Common myeloid progenitor, CD34-positive (primary cell): ENCODE data around the gene TEDDM1. TPM values are rescaled to one million over a fixed set of nuclear protein-coding genes. Genes with fewer than 3 reads are reported as not detected.
"Not testable (repeated sequence)": the region's sequence is repeated elsewhere in the genome, so short reads cannot be mapped to it uniquely, and the experiment has no call there.

Experiments used
- CTCF ChIA-PET: fragments of 350-600 bp; sonication (Branson Sonifier 250); formaldehyde crosslinking; loops from one replicate; lab custom pipeline; 2021; ENCODE audit warnings: antibody characterized with exemption; lab: Charles Lee
- POLR2A ChIA-PET: fragments of 350-600 bp; sonication (Branson Sonifier 250); formaldehyde crosslinking; loops from one replicate; lab custom pipeline; 2021; ENCODE audit warnings: antibody characterized with exemption; lab: Charles Lee
- DNase-seq, 3 donors: peaks; one replicate each; pipeline versions ENCODE4 v3.0.0 to v3.0.0-alpha.2; 2013
- H3K27ac ChIP-seq, 2 experiments: 1 replicate in 1 of 2; 2 replicates in 1 of 2; pipeline ENCODE4 v1.7.0; 2013; ENCODE audit warnings: inconsistent platforms in 2 of 2, low read length in 2 of 2, mild to moderate bottlenecking in 2 of 2, low read depth in 1 of 2, moderate library complexity in 1 of 2; ENCODE audit not compliant: severe bottlenecking in 2 of 2, insufficient read depth in 1 of 2, poor library complexity in 1 of 2
- H3K27me3 ChIP-seq, 5 experiments: replicated peaks in 2 of 5; 1 replicate in 3 of 5; 2 replicates in 2 of 5; pipeline versions ENCODE4 v1.6.1 to v1.7.0; 2013; ENCODE audit warnings: low read length in 4 of 5, mild to moderate bottlenecking in 2 of 5, moderate library complexity in 2 of 5, inconsistent platforms in 1 of 5; ENCODE audit not compliant: insufficient read depth in 5 of 5, control insufficient read depth in 4 of 5
- H3K36me3 ChIP-seq, 4 experiments: 1 replicate in 2 of 4; 2 replicates in 2 of 4; pipeline versions ENCODE4 v1.6.1 to v1.7.0; 2013; ENCODE audit warnings: low read length in 3 of 4, control low read depth in 1 of 4, mild to moderate bottlenecking in 1 of 4; ENCODE audit not compliant: control insufficient read depth in 4 of 4, insufficient read depth in 4 of 4
- H3K4me1 ChIP-seq, 4 experiments: 1 replicate in 3 of 4; 2 replicates in 1 of 4; pipeline versions ENCODE4 v1.6.1 to v1.7.1; 2013; ENCODE audit warnings: low read length in 3 of 4, mild to moderate bottlenecking in 3 of 4, control low read depth in 1 of 4, inconsistent platforms in 1 of 4, moderate library complexity in 1 of 4; ENCODE audit not compliant: control insufficient read depth in 4 of 4, insufficient read depth in 4 of 4; ENCODE audit errors: control extremely low read depth in 1 of 4
- H3K4me3 ChIP-seq, 7 experiments: 1 replicate in 4 of 7; 2 replicates in 3 of 7; pipeline versions ENCODE4 v1.5.1 to v1.7.0; 2013; ENCODE audit warnings: mild to moderate bottlenecking in 7 of 7, low read length in 6 of 7, moderate library complexity in 6 of 7, inconsistent platforms in 2 of 7, low read depth in 2 of 7, control low read depth in 1 of 7; ENCODE audit not compliant: insufficient read depth in 4 of 7, control insufficient read depth in 1 of 7; ENCODE audit errors: extremely low read depth in 1 of 7
- H3K9me3 ChIP-seq, 5 experiments: 1 replicate in 4 of 5; 2 replicates in 1 of 5; pipeline versions ENCODE4 v1.6.1 to v1.7.1; 2013; ENCODE audit warnings: low read length in 4 of 5, mild to moderate bottlenecking in 2 of 5, inconsistent platforms in 1 of 5, low read depth in 1 of 5, moderate library complexity in 1 of 5; ENCODE audit not compliant: control insufficient read depth in 4 of 5, insufficient read depth in 2 of 5; ENCODE audit errors: control extremely low read depth in 1 of 5
- WGBS: methylation state at CpG from one replicate; pipeline ENCODE4 v1.1.5; 2013; ENCODE audit not compliant: insufficient coverage; 5-methylcytosine and 5-hydroxymethylcytosine counted together
- polyA plus RNA-seq: library from polyadenylated mRNA; unstranded; fragments of 120-200 nt; gene quantifications from one replicate; pipeline ENCODE4 v1.2.1, GENCODE V29; 2013

TEDDM1 gene, protein sequence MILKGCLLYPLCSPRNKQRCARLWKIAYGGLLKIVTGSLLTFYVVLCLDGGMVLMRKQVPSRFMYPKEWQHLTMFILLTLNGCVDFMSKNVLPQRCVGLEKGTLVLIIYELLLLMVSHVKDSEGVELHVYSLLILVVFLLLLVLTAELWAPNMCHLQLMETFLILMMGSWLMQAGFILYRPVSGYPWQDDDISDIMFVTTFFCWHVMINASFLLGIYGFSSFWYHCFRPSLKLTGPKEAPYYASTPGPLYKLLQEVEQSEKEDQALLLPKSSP
- 0.11 TPM for polyA plus RNA-seq

- 100% methylated on average over 1 of the region's 4 CpGs for WGBS
- Histone ChIP-seq H3K36me3 (no peaks in the 10 kb centered on the region), H3K4me3 (no peak within 1 kb of the TSS), H3K9me3 (peaks cover 0 to 6% (median 3%) of the 10 kb centered on the region in 5 experiments), H3K4me1 (peaks cover 0 to 15% (median 5%) of the 10 kb centered on the region in 4 experiments), H3K27me3 (peaks cover 0 to 1% (median 0%) of the 10 kb centered on the region in 5 experiments), H3K27ac (no peak within 1 kb of the TSS)
- ChIA-PET POLR2A (no interaction called here), CTCF (interaction anchor here (0.7 to 12.4 kb wide), 5 partner anchors 24 to 315 kb away, joined by 3 to 236 read pairs (median 4); no protein-coding TSS in a partner anchor)
- no peak for DNase-seq
These were observed at the start of gene TEDDM1 for GRCh38 chr1:182400567-182400966. TSS of gene TEDDM1 (minus strand) at chr1:182400667. CDS start at chr1:182400485, 182 bp downstream.

DNA sequence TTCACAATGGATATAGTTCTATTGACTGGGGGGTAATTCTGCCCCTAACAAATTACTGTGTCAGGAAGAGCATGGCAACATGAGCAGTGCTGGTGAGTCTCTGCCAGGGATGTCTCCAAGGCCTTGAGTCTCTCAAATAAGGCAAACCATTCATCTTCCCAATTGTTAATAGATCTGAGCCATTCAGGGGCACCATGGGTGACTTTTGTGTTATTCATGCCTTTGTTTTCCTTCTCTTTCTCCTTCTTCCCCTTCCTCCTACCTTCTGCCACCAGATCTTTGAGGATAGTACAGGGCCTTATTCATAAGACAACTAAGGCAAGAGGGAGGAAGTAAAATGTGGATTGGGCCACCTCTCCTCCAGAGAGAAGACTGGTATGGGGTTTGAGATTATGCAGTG is 49.6 kb upstream of the TEDDM1 start, which contains the start of gene RGSL1:
TSS of gene RGSL1 (plus strand) at position 60 of the 400 bp plus-strand sequence. CDS start at position 80, 20 bp downstream.
- H3K9me3 ChIP-seq: peaks cover 0 to 2% (median 0%) of the 10 kb centered on the region in 5 experiments
- no peaks in the 10 kb centered on the region for H3K4me1 ChIP-seq
- no peak within 1 kb of the TSS for H3K4me3 ChIP-seq
- no peaks in the 10 kb centered on the region for H3K36me3 ChIP-seq
- H3K27ac ChIP-seq: no peak within 1 kb of the TSS
- CTCF ChIA-PET: interaction anchor here (1.2 kb wide), 1 partner anchor 335 kb away, joined by 3 read pairs; no protein-coding TSS in a partner anchor
- POLR2A ChIA-PET: no interaction called here
- no peak for DNase-seq
- H3K27me3 ChIP-seq: peaks cover 0 to 3% (median 0%) of the 10 kb centered on the region in 5 experiments

- H3K36me3 ChIP-seq: no peaks in the 10 kb centered on the region
- DNase-seq: no peak
- H3K4me3 ChIP-seq: no peak overlapping the region
- POLR2A ChIA-PET: no interaction called here
- CTCF ChIA-PET: interaction anchor here (0.8 to 0.9 kb wide), 2 partner anchors 38 to 365 kb away, joined by 3 read pairs; no protein-coding TSS in a partner anchor
- no peaks in the 10 kb centered on the region for H3K4me1 ChIP-seq
- WGBS: 100% methylated on average over 1 of the region's 1 CpG
- peaks cover 0 to 3% (median 0%) of the 10 kb centered on the region in 5 experiments for H3K27me3 ChIP-seq
- peaks cover 0 to 2% (median 0%) of the 10 kb centered on the region in 5 experiments for H3K9me3 ChIP-seq
- no peak overlapping the region for H3K27ac ChIP-seq
These were observed 47.2 kb upstream of the TEDDM1 start for GRCh38 chr1:182447660-182448059.

- POLR2A ChIA-PET, DNase-seq, H3K27me3 ChIP-seq, H3K4me1 ChIP-seq, CTCF ChIA-PET, H3K27ac ChIP-seq, H3K4me3 ChIP-seq, H3K36me3 ChIP-seq, H3K9me3 ChIP-seq: not testable (repeated sequence)
- 84% methylated on average over 2 of the region's 2 CpGs for WGBS
These were observed 46.7 kb upstream of the TEDDM1 start for GRCh38 chr1:182447124-182447523.

GRCh38 chr1:182446033-182446669 is 45.7 kb upstream of the TEDDM1 start:
- Histone ChIP-seq H3K36me3 (no peaks in the 10 kb centered on the region), H3K9me3 (peaks cover 0 to 2% (median 0%) of the 10 kb centered on the region in 5 experiments), H3K4me3 (no peak overlapping the region), H3K27me3 (no peaks in the 10 kb centered on the region), H3K4me1 (no peaks in the 10 kb centered on the region), H3K27ac (no peak overlapping the region)
- ChIA-PET CTCF (no interaction called here), POLR2A (no interaction called here)
- 0% methylated on average over 1 of the region's 3 CpGs for WGBS
- peak; percentile 44 to 66 (median 63) for DNase-seq

DNA sequence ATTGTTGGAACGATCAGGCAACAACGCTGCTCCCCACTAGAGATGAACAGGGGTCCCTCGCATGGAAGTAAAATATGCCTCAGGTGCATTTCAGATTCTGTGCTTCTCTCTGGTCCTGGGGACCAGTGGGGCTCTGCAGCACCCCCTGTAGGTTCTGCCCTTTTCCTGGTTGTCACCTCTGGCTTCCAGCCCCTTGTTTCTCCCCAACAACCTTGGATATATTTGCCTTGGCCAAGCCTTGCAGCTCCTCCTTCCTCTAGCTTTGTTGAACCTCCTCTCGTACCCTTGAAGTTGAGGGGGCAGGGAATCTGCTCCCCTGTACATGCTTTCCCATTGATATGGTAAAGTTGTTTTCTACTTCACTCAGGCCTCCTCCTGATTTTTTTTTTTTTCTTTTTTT is 44.0 kb upstream of the TEDDM1 start:
- Histone ChIP-seq H3K36me3 (no peaks in the 10 kb centered on the region), H3K4me1 (no peaks in the 10 kb centered on the region), H3K27me3 (no peaks in the 10 kb centered on the region), H3K27ac (no peak overlapping the region), H3K9me3 (peaks cover 0 to 2% (median 0%) of the 10 kb centered on the region in 5 experiments), H3K4me3 (no peak overlapping the region)
- ChIA-PET POLR2A (no interaction called here), CTCF (interaction anchor here (0.6 to 1.2 kb wide), 4 partner anchors 19 to 1590 kb away, joined by 3 read pairs; no protein-coding TSS in a partner anchor)
- no peak for DNase-seq
- 76% methylated on average over 2 of the region's 4 CpGs for WGBS

GRCh38 chr1:182442333-182442732 is 41.9 kb upstream of the TEDDM1 start:
- Histone ChIP-seq H3K4me1 (no peaks in the 10 kb centered on the region), H3K27ac (no peak overlapping the region), H3K27me3 (no peaks in the 10 kb centered on the region), H3K9me3 (peaks cover 0 to 9% (median 4%) of the 10 kb centered on the region in 5 experiments), H3K36me3 (no peaks in the 10 kb centered on the region), H3K4me3 (no peak overlapping the region)
- ChIA-PET CTCF (interaction anchor here (1.2 kb wide), 1 partner anchor 345 kb away, joined by 3 read pairs; no protein-coding TSS in a partner anchor), POLR2A (no interaction called here)
- 100% methylated on average over 1 of the region's 1 CpG for WGBS
- no peak for DNase-seq
